ENCODE results near the gene ESYT1. TPM values are rescaled to one million over a fixed set of nuclear protein-coding genes. Genes with fewer than 3 reads are reported as not detected.

Gene ESYT1
- total and polyA plus RNA-seq, 2 donors (not counting 3 experiments of a cell fraction or from before 2014, with no cell fraction given), result 161 to 234 TPM

DNA sequence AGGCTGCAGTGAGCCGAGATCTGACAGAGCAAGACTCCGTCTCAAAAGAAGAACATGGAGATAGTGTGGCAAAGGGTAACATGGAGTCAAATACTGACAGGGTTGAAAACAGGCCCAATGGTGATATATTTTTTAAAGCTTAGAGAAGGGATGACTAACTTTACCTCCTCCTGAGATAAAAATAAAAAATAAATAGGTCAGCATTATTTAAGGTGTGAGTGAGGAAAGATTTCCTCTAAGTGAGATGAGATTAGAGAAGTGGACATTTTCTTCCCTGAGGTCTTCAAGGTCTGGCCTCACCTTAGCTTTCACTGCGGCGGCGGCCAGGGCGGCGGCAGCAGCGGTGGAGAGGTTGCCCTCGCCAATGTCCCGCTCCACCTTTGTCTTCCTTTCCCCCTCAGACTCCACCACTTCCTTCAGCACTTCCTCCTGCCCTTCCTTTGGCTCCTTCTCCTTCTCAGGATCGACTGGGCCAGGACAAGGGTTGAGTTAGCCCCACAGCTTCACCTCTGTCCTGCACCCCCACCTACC, 41.2 kb downstream of the ESYT1 start:
- H3K4me3 ChIP-seq (replicated peaks in 1 of 3; ENCODE audit: insufficient read depth in 1 of 3, low read depth in 1 of 3, low read length in 3 of 3), result no peak overlapping the region
- ChIA-PET POLR2A (interaction anchor here (1.1 to 1.5 kb wide), 2 partner anchors 10 to 27 kb away, joined by 3 to 7 read pairs; no protein-coding TSS in a partner anchor), CTCF (interaction anchor here (1.0 to 2.4 kb wide), 2 partner anchors 20 to 51 kb away, joined by 3 to 6 read pairs; partner anchors contain the start of genes SMARCC2 and ZC3H10)
- no peaks in the 10 kb centered on the region for H3K27me3 ChIP-seq (ENCODE audit: control insufficient read depth in 2 of 2, insufficient read depth in 2 of 2, low read length in 2 of 2)
- no peaks in the 10 kb centered on the region for H4K20me1 ChIP-seq (replicated peaks; ENCODE audit: control insufficient read depth, extremely low read depth, insufficient read depth, low read length)
- no TSS peak for BruUV-seq (replicated peaks)
- dilution Hi-C loops (cut with MboI; ENCODE audit: extremely low pct_ligation_motif_present, low sequenced_read_pairs) (no loop called here), intact Hi-C loops (cut with micrococcal nuclease) (no loop called here)
- no peak overlapping the region for H3K27ac ChIP-seq (ENCODE audit: insufficient read depth, low read depth, low read length)
- no peak overlapping the region for H3K4me2 ChIP-seq (ENCODE audit: insufficient read depth, low read length)
- H3K36me3 ChIP-seq (ENCODE audit: control insufficient read depth in 2 of 2, extremely low read depth in 1 of 2, insufficient read depth in 2 of 2, low read length in 2 of 2), result peaks cover 17 to 54% of the 10 kb centered on the region in 2 experiments
- no peaks in the 10 kb centered on the region for H3K9me1 ChIP-seq (replicated peaks; ENCODE audit: control insufficient read depth, extremely low read depth, insufficient read depth, low read length)
- no peaks in the 10 kb centered on the region for H3K79me2 ChIP-seq (ENCODE audit: control insufficient read depth, insufficient read depth, low read length)
- peak; percentile 55 for FAIRE-seq
- no peak overlapping the region for H2AFZ ChIP-seq (ENCODE audit: low read depth, low read length)
- TF ChIP-seq GATA2 (IDR thresholded peaks at IDR 0.05; ENCODE audit: insufficient read depth, insufficient read length, low read depth, low read length) (no peak), EZH2 (IDR thresholded peaks at IDR 0.05; ENCODE audit: borderline replicate concordance, low read depth, low read length, severe bottlenecking) (no peak), POLR2AphosphoS5 (IDR thresholded peaks at IDR 0.05; ENCODE audit: insufficient read depth, low read depth, low read length) (no peak), MYC (IDR thresholded peaks at IDR 0.05; ENCODE audit: low read depth, low read length) (no peak), JUN (IDR thresholded peaks at IDR 0.05; ENCODE audit: borderline replicate concordance, insufficient read depth, insufficient read length, low read depth) (no peak), FOS (IDR thresholded peaks at IDR 0.05; ENCODE audit: borderline replicate concordance, insufficient read depth, low read length) (no peak), CTCF (IDR thresholded peaks at IDR 0.05; ENCODE audit: extremely low read depth in 1 of 2, insufficient read depth in 1 of 2, low read depth in 1 of 2, low read length in 2 of 2) (no peak), POLR2A (IDR thresholded peaks at IDR 0.05; ENCODE audit: low read depth, low read length) (no peak)
- TF ChIP-seq, protein P1, sequence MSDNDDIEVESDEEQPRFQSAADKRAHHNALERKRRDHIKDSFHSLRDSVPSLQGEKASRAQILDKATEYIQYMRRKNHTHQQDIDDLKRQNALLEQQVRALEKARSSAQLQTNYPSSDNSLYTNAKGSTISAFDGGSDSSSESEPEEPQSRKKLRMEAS (IDR thresholded peaks at IDR 0.05; ENCODE audit: insufficient read depth, insufficient read length), result no peak
- no peaks in the 10 kb centered on the region for H3K9me3 ChIP-seq (replicated peaks; ENCODE audit: control insufficient read depth, insufficient read depth, low read length)
- peaks cover 7% of the 10 kb centered on the region for H3K4me1 ChIP-seq (ENCODE audit: control insufficient read depth, extremely low read depth, insufficient read depth, low read length)
- DNase-seq (ENCODE audit: low read depth, low spot score), result no peak
- H3K9ac ChIP-seq (replicated peaks; ENCODE audit: extremely low read depth, insufficient read depth, low read length), result no peak overlapping the region
